ENCODE measurements around the gene RAP1GAP2.

GRCh38 chr17:2862197-2862596 is 66.0 kb downstream of the RAP1GAP2 start:
- TF ChIP-seq POLR2A (IDR thresholded peaks at IDR 0.05) (no peak), CTCF (IDR thresholded peaks at IDR 0.05) (no peak)

Measured in heart left ventricle (tissue), 13 donors.